Right ventricle myocardium inferior (tissue), 1 donor: ENCODE measurements around the gene LAMTOR4. TPM values are rescaled to one million over a fixed set of nuclear protein-coding genes. Genes with fewer than 3 reads are reported as not detected.
"Not testable (repeated sequence)": the region's sequence is repeated elsewhere in the genome, so short reads cannot be mapped to it uniquely, and the experiment has no call there.

Experiments used
- ATAC-seq: fragments of 200-7000 bp; cut with Tn5 transposase; one replicate; pipeline ENCODE4 v1.9.1; 2020; ENCODE audit warnings: mild to moderate bottlenecking, moderate library complexity
- DNase-seq: peaks from one replicate; pipeline ENCODE4 v3.0.0; 2021; ENCODE audit errors: missing footprints
- intact Hi-C: fragments of 100-400 bp; cut with DNase I; formaldehyde crosslinking; loops from one replicate; pipeline ENCODE4 v1.11.0; 2022
- total RNA-seq: library from RNA; stranded (reverse); fragmentation: NEBNext Ultra II Directional; extraction: Animal tissue kit (Norgen Biotek cat#: 25700); gene quantifications from one replicate; pipeline ENCODE4 v1.2.1, GENCODE V29; 2021
- donor health status: DM: no; HTN: yes; CAD: no; lungs with severe emphysema.

LAMTOR4 gene
- total RNA-seq, 1 donor from 2014 or later: 99.4 TPM

- intact Hi-C loops: loop anchor here (10.0 kb wide), 1 partner anchor 202 kb away; no protein-coding TSS in a partner anchor
- DNase-seq (no peak), ATAC-seq (no peak)
Measured at GRCh38 chr7:100142461-100142860, 6.3 kb upstream of the LAMTOR4 start.

DNA sequence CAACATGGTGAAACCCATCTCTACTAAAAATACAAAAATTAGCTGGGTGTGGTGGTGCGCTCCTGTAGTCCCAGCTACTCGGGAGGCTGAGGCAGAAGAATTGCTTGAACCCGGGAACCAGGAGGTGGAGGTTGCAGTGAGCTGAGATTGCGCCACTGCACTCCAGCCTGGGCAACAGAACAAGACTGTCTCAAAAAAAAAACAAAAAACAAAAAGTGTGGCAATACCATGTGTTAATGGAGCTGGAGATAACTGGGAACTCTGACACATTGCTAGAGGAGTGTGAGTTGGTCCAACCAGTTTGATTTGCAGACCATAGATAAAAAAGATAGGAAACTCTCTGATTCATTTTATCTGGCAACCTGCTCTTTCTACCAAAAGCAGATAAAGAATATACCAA, 2.4 kb upstream of the LAMTOR4 start:
- DNase-seq, ATAC-seq: not testable (repeated sequence)
- intact Hi-C loops: loop anchor here (10.0 kb wide), 1 partner anchor 198 kb away; no protein-coding TSS in a partner anchor

- DNase-seq (no peak), ATAC-seq (no peak)
- intact Hi-C loops: loop anchor here (10.0 kb wide), 1 partner anchor 198 kb away; no protein-coding TSS in a partner anchor
Measured at GRCh38 chr7:100147278-100147677, 1.4 kb upstream of the LAMTOR4 start.

DNA sequence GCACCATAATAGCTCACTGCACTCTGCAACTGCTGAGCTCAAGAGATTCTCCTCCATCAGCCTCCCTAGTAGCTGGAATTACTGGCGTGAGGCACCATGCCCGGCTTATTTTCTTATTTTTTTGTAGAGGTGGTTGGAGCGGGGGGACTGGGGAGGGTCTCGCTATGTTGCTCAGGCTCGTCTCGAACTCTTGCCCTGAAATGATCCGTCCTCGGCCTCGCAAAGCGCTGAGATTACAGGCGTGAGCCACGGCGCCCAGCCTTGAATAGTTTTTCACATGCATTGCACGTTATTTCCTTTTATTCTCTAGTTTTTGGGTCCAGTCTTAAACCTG, 526 bp upstream of the LAMTOR4 start:
- intact Hi-C loops: loop anchor here (10.0 kb wide), 1 partner anchor 197 kb away; no protein-coding TSS in a partner anchor
- DNase-seq (no peak), ATAC-seq (peak; percentile 1)

DNA sequence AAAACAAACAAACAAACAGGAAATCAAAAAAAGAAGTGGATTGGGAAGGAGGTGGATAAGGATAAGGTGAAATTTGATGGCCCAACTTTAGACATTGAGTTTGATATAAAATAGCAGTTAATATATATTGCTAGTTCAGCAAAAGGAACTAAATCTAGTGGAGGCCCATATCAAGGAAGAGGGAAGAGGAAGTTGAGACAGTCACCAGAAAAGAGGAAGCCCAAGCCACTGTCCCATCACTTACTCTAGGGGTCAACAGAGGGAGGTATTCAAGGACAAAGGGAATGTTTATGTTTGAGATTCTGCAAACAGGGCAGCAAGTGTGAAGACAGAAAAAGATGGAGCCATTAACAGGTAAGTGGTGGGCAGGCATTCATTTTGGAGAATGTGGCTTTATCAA, 3.7 kb downstream of the LAMTOR4 start:
- no peak for ATAC-seq
- no peak for DNase-seq
- intact Hi-C loops: no loop called here

GRCh38 chr7:100152937-100153666, 4.4 kb downstream of the LAMTOR4 start:
- intact Hi-C loops: no loop called here
- ATAC-seq (no peak), DNase-seq (no peak)

DNA sequence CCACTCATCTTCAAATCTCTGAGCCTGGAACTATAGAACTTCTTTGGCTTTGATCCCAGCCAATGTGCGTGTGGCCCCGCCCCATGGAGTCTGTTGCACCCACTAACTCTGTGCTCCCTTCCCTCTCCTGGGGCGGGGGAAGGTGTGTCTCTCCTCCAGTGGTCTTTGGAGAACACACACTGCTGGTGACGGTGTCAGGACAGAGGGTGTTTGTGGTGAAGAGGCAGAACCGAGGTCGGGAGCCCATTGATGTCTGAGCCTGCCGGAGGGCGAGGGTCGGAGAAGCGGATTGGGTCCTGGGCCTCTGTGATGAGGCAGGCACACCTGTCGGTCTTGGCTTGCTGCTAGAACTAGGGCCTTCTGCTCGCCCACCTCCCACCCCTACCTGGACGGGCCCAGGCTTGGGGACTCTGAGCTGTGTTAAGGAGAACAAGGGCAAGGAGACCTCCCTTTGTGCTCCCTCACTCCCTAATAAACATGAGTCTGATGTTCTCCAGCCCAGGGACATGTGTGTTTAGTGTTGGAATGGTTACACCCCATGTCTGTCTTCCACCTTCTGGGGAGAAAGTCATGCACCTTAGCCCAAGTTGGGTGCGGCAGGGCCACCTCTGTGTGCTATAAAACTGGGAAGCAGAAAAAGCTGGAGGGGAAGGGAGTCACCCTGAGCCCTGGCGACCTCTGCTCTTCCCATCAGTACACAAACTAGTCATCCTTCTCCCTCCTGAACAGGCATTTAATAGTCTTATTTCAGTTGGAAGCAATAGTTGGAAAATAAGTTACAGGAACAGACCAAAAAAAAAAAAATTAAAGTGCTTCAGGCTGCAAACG, 5.2 kb downstream of the LAMTOR4 start:
- DNase-seq: no peak
- intact Hi-C loops: no loop called here
- no peak for ATAC-seq

- intact Hi-C loops: no loop called here
- DNase-seq: no peak
- no peak for ATAC-seq
Measured at GRCh38 chr7:100154651-100155491, 6.2 kb downstream of the LAMTOR4 start.

- ATAC-seq (no peak), DNase-seq (no peak)
- intact Hi-C loops: no loop called here
Measured at GRCh38 chr7:100155553-100156317, 7.0 kb downstream of the LAMTOR4 start.

- intact Hi-C loops: no loop called here
- no peak for DNase-seq
Measured at GRCh38 chr7:100156331-100157068, 7.8 kb downstream of the LAMTOR4 start.

DNA sequence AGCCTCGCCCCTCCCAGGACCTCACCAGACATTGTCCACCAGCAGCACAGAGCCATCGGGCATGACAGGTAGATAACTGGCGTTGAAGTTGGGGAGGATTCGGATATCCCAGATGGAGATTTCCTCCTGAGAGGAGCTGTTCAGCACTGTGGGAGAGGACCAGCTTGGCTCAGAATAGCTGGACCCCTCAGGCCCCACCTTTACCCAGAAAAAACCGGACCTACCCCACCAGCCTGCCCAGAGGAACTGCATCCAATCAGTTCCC, 8.3 kb downstream of the LAMTOR4 start:
- intact Hi-C loops: no loop called here
- ATAC-seq (no peak), DNase-seq (no peak)

More at GRCh38 chr7:100156331-100157068, 7.8 kb downstream of the LAMTOR4 start:
- no peak for ATAC-seq

- intact Hi-C loops: no loop called here
- ATAC-seq (peak; percentile 18), DNase-seq (no peak)
Measured at GRCh38 chr7:100157334-100158228, 8.9 kb downstream of the LAMTOR4 start.

- peak; percentile 97 for DNase-seq
Measured at GRCh38 chr7:100158229-100159098, 9.7 kb downstream of the LAMTOR4 start, which contains the start of gene TRAPPC14. TRAPPC14 (minus strand) TSS chr7:100158723; CDS start chr7:100158499, 224 bp downstream.

GRCh38 chr7:100159099-100159623, 10.4 kb downstream of the LAMTOR4 start:
- no peak for ATAC-seq
- intact Hi-C loops: no loop called here
- DNase-seq: no peak

More at GRCh38 chr7:100158229-100159098, 9.7 kb downstream of the LAMTOR4 start, which contains the start of gene TRAPPC14:
- intact Hi-C loops: no loop called here
- peak; percentile 92 for ATAC-seq

DNA sequence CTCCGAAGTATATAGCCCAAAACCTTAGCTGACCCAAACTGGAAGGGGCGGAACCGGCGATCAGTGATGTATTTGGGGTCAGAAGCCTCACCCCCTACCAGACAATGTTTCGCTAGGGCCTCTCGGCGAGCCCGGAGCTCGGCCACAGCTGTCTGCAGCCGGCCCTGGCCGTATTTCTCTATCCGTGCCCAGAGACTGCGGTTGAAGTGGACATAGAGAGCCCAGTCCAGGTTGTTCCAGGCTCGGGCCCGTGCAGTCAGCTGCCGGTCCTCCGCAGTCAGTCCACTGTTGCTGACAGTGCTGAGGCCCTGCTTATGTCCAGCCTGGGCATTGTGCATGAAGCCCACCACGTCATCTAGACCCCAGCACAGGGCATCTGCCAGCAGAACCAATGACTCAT, 11.3 kb downstream of the LAMTOR4 start:
- DNase-seq (no peak), ATAC-seq (no peak)
- intact Hi-C loops: no loop called here
